ENCODE results near the gene HIVEP2. TPM values are rescaled to one million over a fixed set of nuclear protein-coding genes. Genes with fewer than 3 reads are reported as not detected.

HIVEP2 gene
- total RNA-seq, 4 donors from 2014 or later = 17.5 to 21.8 (median 20.6) TPM

- TF ChIP-seq, protein P1, sequence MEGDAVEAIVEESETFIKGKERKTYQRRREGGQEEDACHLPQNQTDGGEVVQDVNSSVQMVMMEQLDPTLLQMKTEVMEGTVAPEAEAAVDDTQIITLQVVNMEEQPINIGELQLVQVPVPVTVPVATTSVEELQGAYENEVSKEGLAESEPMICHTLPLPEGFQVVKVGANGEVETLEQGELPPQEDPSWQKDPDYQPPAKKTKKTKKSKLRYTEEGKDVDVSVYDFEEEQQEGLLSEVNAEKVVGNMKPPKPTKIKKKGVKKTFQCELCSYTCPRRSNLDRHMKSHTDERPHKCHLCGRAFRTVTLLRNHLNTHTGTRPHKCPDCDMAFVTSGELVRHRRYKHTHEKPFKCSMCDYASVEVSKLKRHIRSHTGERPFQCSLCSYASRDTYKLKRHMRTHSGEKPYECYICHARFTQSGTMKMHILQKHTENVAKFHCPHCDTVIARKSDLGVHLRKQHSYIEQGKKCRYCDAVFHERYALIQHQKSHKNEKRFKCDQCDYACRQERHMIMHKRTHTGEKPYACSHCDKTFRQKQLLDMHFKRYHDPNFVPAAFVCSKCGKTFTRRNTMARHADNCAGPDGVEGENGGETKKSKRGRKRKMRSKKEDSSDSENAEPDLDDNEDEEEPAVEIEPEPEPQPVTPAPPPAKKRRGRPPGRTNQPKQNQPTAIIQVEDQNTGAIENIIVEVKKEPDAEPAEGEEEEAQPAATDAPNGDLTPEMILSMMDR (IDR thresholded peaks at IDR 0.05; ENCODE audit: low read depth) = no peak
Observed at GRCh38 chr6:142944124-142945048, 590 bp downstream of the HIVEP2 start.

DNA sequence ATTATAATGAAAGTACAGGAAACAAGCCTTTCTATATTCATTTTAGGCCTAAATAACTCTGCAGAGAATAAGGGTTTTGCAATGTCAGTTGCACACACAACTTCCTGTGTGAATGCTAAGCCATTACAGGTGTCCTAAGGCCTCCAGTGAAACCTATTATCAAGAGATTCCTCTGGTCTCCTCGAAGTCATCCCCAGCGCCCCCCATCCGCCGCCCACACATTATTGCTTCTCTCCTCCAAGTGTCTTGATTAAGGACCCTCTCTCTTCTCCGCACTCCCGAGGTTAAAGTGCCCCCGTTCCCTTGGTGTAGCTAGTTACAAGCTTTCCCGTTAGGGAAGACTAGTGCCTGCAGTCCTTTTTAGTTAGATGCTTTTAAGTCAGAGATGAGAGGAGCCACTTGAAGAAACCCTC, 1.3 kb downstream of the HIVEP2 start:
- TF ChIP-seq, protein P1 (IDR thresholded peaks at IDR 0.05; ENCODE audit: low read depth) = no peak

DNA sequence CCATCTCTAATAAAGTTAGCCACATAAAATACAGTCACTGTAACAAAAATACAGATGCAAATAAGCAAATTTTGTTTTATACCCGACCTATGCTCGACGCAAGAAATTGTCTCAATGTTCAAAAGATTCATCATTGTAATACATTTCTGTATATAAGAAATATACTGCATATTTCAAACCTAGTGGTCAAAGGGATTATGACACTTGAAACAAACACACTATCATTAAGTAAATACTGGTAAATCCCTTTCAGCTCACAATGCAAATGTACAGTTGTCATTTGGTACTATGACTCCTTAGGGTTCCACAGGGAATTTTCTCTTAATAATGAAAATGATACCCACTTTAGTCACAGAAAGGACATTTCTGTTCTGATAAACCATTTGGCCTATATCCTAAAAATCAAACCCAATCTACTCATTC, 2.2 kb downstream of the HIVEP2 start:
- TF ChIP-seq, protein P1 (IDR thresholded peaks at IDR 0.05; ENCODE audit: low read depth) = no peak

DNA sequence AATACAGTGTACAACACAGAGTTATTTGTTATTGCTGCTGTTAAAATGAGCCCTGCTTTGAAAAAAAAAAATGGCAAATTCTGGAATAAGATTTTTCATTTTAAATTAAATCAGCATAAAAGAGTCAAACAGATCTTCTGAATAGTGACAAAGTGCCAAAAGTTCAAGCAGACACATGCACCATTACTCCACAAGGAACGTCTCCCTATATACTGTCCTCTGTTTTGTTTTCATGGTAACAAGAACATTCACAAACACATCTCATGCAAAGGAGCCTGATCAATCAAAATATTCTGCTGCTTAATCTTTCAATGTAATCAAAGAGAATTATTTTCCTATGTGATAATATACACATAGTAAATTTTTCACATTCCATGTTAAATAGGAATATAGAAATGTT, 2.7 kb downstream of the HIVEP2 start:
- TF ChIP-seq, protein P1 (IDR thresholded peaks at IDR 0.05; ENCODE audit: low read depth) = no peak

GRCh38 chr6:142941018-142941417, 4.0 kb downstream of the HIVEP2 start:
- TF ChIP-seq, protein P1 (IDR thresholded peaks at IDR 0.05; ENCODE audit: low read depth) = no peak

DNA sequence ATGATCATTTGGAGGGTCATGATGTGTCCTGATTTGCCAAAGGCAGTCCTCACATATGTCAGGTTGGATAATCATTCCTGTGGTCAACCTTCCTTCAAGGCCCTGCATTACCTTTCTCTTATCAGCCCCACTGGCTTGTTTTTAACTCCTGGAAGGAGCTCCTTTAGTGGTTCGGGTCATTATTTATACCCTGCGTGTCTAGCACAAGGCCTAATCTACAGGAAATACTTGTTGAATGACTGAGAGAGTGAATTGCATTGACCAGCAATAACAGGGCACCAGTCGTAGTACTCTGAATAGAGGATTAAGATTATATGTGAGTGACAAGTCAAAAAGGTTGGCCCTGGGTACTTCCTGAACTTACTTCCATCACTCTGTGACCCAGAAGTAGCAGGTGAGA, 4.5 kb downstream of the HIVEP2 start:
- TF ChIP-seq, protein P1 (IDR thresholded peaks at IDR 0.05; ENCODE audit: low read depth) = no peak

- TF ChIP-seq, protein P1 (IDR thresholded peaks at IDR 0.05; ENCODE audit: low read depth) = no peak
Observed at GRCh38 chr6:142938510-142938909, 6.5 kb downstream of the HIVEP2 start.
